Fibroblast of lung (primary cell): ENCODE data around the gene CUBN. TPM values are rescaled to one million over a fixed set of nuclear protein-coding genes. Genes with fewer than 3 reads are reported as not detected.

ENCODE experiments used
- DNase-seq, 2 donors: peaks; one replicate each; pipeline versions ENCODE4 v3.0.0 to v3.0.0-alpha.2; 2010; ENCODE audit warnings: low read depth in 2 of 2
- H2AFZ ChIP-seq: 2 replicates; pipeline ENCODE4 v1.5.1; 2012; ENCODE audit warnings: low read length, control low read depth, inconsistent platforms
- H3K27ac ChIP-seq: 2 replicates; pipeline ENCODE4 v1.5.1; 2011; ENCODE audit warnings: low read length, control low read depth; ENCODE audit not compliant: insufficient read depth
- H3K27me3 ChIP-seq: 2 replicates; pipeline ENCODE4 v1.5.1; 2011; ENCODE audit warnings: mild to moderate bottlenecking, low read length; ENCODE audit not compliant: control insufficient read depth, insufficient read depth
- H3K36me3 ChIP-seq: 2 replicates; pipeline ENCODE4 v1.5.1; 2011; ENCODE audit warnings: low read length; ENCODE audit not compliant: control insufficient read depth, insufficient read depth
- H3K4me1 ChIP-seq: 2 replicates; pipeline ENCODE4 v1.5.1; 2011; ENCODE audit warnings: low read length; ENCODE audit not compliant: control insufficient read depth, insufficient read depth; ENCODE audit errors: extremely low read depth
- H3K4me2 ChIP-seq: 2 replicates; pipeline ENCODE4 v1.5.1; 2011; ENCODE audit warnings: low read length, control low read depth; ENCODE audit not compliant: insufficient read depth; ENCODE audit errors: extremely low read depth
- H3K4me3 ChIP-seq, 4 experiments: fragments of 200-600 bp in 1 of 4; sonication (generic) in 1 of 4; replicated peaks in 1 of 4; 2 replicates each; pipeline ENCODE4 v1.5.1; 2011 to 2016; ENCODE audit warnings: low read length in 4 of 4, low read depth in 3 of 4, mild to moderate bottlenecking in 3 of 4, control low read depth in 2 of 4, inconsistent platforms in 1 of 4, mixed read lengths in 1 of 4; ENCODE audit not compliant: insufficient read depth in 1 of 4; ENCODE audit errors: control extremely low read depth in 1 of 4
- H3K79me2 ChIP-seq: 2 replicates; pipeline ENCODE4 v1.5.1; 2012; ENCODE audit warnings: mild to moderate bottlenecking, low read length, inconsistent platforms; ENCODE audit not compliant: control insufficient read depth, insufficient read depth
- H3K9ac ChIP-seq: 2 replicates; pipeline ENCODE4 v1.5.1; 2011; ENCODE audit warnings: mild to moderate bottlenecking, low read length, control low read depth; ENCODE audit not compliant: insufficient read depth
- H3K9me3 ChIP-seq: 2 replicates; pipeline ENCODE4 v1.5.1; 2012; ENCODE audit warnings: low read depth, low read length; ENCODE audit not compliant: control insufficient read depth, insufficient read depth
- H4K20me1 ChIP-seq: 2 replicates; pipeline ENCODE4 v1.5.1; 2011; ENCODE audit warnings: low read length; ENCODE audit not compliant: control insufficient read depth, insufficient read depth; ENCODE audit errors: extremely low read depth
- CTCF ChIP-seq, 2 donors: IDR thresholded peaks in 1 of 2; conservative IDR thresholded peaks in 1 of 2; 1 replicate in 1 of 2; 2 replicates in 1 of 2; pipeline ENCODE4 v1.5.1; 2011 to 2012; ENCODE audit warnings: low read length in 2 of 2, control low read depth in 1 of 2, inconsistent platforms in 1 of 2, low read depth in 1 of 2, mild to moderate bottlenecking in 1 of 2
- EZH2 ChIP-seq: IDR thresholded peaks from 2 replicates; pipeline ENCODE4 v1.5.1; 2012; ENCODE audit warnings: low read length, control low read depth, mild to moderate bottlenecking; ENCODE audit errors: missing control alignments
- polyA plus RNA-seq, 2 donors: library from polyadenylated mRNA; depleted of rRNA in 1 of 2; stranded (reverse) in 1 of 2; unstranded in 1 of 2; fragments of >200 nt; gene quantifications; 2 replicates each; pipeline ENCODE4 v1.2.1, GENCODE V29; 2011 to 2012; ENCODE audit warnings: missing spikeins in 1 of 2
- total RNA-seq: library from RNA; depleted of rRNA; stranded (reverse); fragments of >200 nt; gene quantifications from 2 replicates; pipeline ENCODE4 v1.2.1, GENCODE V29; 2014

Gene CUBN
- total and polyA plus RNA-seq, 2 donors (not counting 1 experiment from before 2014, with no cell fraction given) = 1.3 to 1.5 TPM

GRCh38 chr10:17098012-17098411, 31.6 kb downstream of the CUBN start:
- TF ChIP-seq CTCF (conservative IDR thresholded peaks at IDR 0.05 in 1 of 2, IDR thresholded peaks at IDR 0.05 in 1 of 2; ENCODE audit: low read depth in 1 of 2, low read length in 2 of 2) (no peak), EZH2 (no peak)

GRCh38 chr10:17094844-17095243, 34.8 kb downstream of the CUBN start:
- no peaks in the 10 kb centered on the region for H3K27me3 ChIP-seq
- H3K4me2 ChIP-seq = no peak overlapping the region
- H4K20me1 ChIP-seq = no peaks in the 10 kb centered on the region
- H3K4me1 ChIP-seq = no peaks in the 10 kb centered on the region
- no peaks in the 10 kb centered on the region for H3K9me3 ChIP-seq
- no peaks in the 10 kb centered on the region for H3K79me2 ChIP-seq
- no peak for DNase-seq
- no peak overlapping the region for H3K4me3 ChIP-seq
- no peak overlapping the region for H3K9ac ChIP-seq
- no peak overlapping the region for H3K27ac ChIP-seq
- TF ChIP-seq CTCF (conservative IDR thresholded peaks at IDR 0.05 in 1 of 2, IDR thresholded peaks at IDR 0.05 in 1 of 2; ENCODE audit: low read depth in 1 of 2, low read length in 2 of 2) (no peak), EZH2 (no peak)
- no peaks in the 10 kb centered on the region for H3K36me3 ChIP-seq
- H2AFZ ChIP-seq = no peak overlapping the region

More at GRCh38 chr10:17098012-17098411, 31.6 kb downstream of the CUBN start:
- Histone ChIP-seq H3K4me2 (no peak overlapping the region), H3K27me3 (no peaks in the 10 kb centered on the region), H3K9ac (no peak overlapping the region), H3K36me3 (no peaks in the 10 kb centered on the region), H3K4me1 (no peaks in the 10 kb centered on the region), H3K27ac (no peak overlapping the region), H3K79me2 (no peaks in the 10 kb centered on the region), H2AFZ (no peak overlapping the region), H3K4me3 (no peak overlapping the region), H3K9me3 (no peaks in the 10 kb centered on the region), H4K20me1 (no peaks in the 10 kb centered on the region)
- no peak for DNase-seq

- Histone ChIP-seq H3K9ac (no peak overlapping the region), H3K27me3 (no peaks in the 10 kb centered on the region), H3K27ac (no peak overlapping the region), H3K9me3 (no peaks in the 10 kb centered on the region), H3K4me3 (no peak overlapping the region), H3K79me2 (no peaks in the 10 kb centered on the region), H3K4me2 (no peak overlapping the region), H3K4me1 (peaks cover 3% of the 10 kb centered on the region), H3K36me3 (no peaks in the 10 kb centered on the region), H2AFZ (no peak overlapping the region), H4K20me1 (no peaks in the 10 kb centered on the region)
- no peak for DNase-seq
- TF ChIP-seq EZH2 = no peak
- no peak for TF ChIP-seq CTCF (conservative IDR thresholded peaks at IDR 0.05 in 1 of 2, IDR thresholded peaks at IDR 0.05 in 1 of 2; ENCODE audit: low read depth in 1 of 2, low read length in 2 of 2)
Measured at GRCh38 chr10:17092986-17093803, 36.4 kb downstream of the CUBN start.
